ENCODE measurements around the gene DENND4A. TPM values are rescaled to one million over a fixed set of nuclear protein-coding genes. Genes with fewer than 3 reads are reported as not detected.

The DENND4A gene
- total and polyA plus RNA-seq, 9 of the 15 experiments (the other 6 are each of a cell fraction or from before 2014, with no cell fraction given) = 6.8 to 32.3 (median 19.9) TPM

DNA sequence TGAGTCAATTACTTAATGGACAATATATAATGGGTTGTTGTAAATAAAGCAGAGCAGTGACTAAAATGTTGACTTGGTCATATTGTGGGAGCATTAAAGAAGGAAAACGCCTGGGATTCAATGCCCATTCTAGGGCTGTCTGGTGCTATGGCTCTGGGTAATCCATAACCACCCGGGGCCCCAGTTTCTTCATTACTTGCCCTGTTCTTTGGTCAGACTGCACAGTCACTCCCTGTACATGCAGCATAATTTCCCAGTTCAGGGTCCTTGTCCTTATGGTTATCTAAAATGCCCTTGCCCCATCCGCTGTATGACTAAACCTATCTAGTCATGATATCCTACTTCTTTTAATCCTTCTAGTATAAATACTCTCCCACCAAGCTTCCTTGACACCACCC is 27.5 kb upstream of the DENND4A start (continued):
- TF ChIP-seq, protein P1, sequence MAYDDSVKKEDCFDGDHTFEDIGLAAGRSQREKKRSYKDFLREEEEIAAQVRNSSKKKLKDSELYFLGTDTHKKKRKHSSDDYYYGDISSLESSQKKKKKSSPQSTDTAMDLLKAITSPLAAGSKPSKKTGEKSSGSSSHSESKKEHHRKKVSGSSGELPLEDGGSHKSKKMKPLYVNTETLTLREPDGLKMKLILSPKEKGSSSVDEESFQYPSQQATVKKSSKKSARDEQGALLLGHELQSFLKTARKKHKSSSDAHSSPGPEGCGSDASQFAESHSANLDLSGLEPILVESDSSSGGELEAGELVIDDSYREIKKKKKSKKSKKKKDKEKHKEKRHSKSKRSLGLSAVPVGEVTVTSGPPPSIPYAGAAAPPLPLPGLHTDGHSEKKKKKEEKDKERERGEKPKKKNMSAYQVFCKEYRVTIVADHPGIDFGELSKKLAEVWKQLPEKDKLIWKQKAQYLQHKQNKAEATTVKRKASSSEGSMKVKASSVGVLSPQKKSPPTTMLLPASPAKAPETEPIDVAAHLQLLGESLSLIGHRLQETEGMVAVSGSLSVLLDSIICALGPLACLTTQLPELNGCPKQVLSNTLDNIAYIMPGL (CRISPR knock-in tag; IDR thresholded peaks at IDR 0.05) = no peak
- peak; percentile 93 for TF ChIP-seq SMARCE1 (IDR thresholded peaks at IDR 0.05)
- TF ChIP-seq PRMT5 (CRISPR knock-in tag; IDR thresholded peaks at IDR 0.05) = no peak
- TF ChIP-seq, protein P2, sequence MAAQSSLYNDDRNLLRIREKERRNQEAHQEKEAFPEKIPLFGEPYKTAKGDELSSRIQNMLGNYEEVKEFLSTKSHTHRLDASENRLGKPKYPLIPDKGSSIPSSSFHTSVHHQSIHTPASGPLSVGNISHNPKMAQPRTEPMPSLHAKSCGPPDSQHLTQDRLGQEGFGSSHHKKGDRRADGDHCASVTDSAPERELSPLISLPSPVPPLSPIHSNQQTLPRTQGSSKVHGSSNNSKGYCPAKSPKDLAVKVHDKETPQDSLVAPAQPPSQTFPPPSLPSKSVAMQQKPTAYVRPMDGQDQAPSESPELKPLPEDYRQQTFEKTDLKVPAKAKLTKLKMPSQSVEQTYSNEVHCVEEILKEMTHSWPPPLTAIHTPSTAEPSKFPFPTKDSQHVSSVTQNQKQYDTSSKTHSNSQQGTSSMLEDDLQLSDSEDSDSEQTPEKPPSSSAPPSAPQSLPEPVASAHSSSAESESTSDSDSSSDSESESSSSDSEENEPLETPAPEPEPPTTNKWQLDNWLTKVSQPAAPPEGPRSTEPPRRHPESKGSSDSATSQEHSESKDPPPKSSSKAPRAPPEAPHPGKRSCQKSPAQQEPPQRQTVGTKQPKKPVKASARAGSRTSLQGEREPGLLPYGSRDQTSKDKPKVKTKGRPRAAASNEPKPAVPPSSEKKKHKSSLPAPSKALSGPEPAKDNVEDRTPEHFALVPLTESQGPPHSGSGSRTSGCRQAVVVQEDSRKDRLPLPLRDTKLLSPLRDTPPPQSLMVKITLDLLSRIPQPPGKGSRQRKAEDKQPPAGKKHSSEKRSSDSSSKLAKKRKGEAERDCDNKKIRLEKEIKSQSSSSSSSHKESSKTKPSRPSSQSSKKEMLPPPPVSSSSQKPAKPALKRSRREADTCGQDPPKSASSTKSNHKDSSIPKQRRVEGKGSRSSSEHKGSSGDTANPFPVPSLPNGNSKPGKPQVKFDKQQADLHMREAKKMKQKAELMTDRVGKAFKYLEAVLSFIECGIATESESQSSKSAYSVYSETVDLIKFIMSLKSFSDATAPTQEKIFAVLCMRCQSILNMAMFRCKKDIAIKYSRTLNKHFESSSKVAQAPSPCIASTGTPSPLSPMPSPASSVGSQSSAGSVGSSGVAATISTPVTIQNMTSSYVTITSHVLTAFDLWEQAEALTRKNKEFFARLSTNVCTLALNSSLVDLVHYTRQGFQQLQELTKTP (IDR thresholded peaks at IDR 0.05; ENCODE audit: low read depth in 1 of 2, partially characterized antibody in 2 of 2) = no peak
- TF ChIP-seq, protein P3, sequence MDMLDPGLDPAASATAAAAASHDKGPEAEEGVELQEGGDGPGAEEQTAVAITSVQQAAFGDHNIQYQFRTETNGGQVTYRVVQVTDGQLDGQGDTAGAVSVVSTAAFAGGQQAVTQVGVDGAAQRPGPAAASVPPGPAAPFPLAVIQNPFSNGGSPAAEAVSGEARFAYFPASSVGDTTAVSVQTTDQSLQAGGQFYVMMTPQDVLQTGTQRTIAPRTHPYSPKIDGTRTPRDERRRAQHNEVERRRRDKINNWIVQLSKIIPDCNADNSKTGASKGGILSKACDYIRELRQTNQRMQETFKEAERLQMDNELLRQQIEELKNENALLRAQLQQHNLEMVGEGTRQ (CRISPR knock-in tag; IDR thresholded peaks at IDR 0.05) = no peak
- TF ChIP-seq, protein P4, sequence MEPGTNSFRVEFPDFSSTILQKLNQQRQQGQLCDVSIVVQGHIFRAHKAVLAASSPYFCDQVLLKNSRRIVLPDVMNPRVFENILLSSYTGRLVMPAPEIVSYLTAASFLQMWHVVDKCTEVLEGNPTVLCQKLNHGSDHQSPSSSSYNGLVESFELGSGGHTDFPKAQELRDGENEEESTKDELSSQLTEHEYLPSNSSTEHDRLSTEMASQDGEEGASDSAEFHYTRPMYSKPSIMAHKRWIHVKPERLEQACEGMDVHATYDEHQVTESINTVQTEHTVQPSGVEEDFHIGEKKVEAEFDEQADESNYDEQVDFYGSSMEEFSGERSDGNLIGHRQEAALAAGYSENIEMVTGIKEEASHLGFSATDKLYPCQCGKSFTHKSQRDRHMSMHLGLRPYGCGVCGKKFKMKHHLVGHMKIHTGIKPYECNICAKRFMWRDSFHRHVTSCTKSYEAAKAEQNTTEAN (CRISPR knock-in tag; IDR thresholded peaks at IDR 0.05) = no peak
- peak; percentile 76 for TF ChIP-seq MAFK (IDR thresholded peaks at IDR 0.05; ENCODE audit: low read length)
- no peak for TF ChIP-seq ERF (CRISPR knock-in tag; IDR thresholded peaks at IDR 0.05)
- TF ChIP-seq NFRKB (IDR thresholded peaks at IDR 0.05; ENCODE audit: low read depth) = peak; percentile 3; the same call in 1 of the 2 replicates
- no peak for TF ChIP-seq ZNF121 (CRISPR knock-in tag; conservative IDR thresholded peaks at IDR 0.05)
- peak; percentile 46; the same call in 1 of the 2 replicates for TF ChIP-seq ESRRA (IDR thresholded peaks at IDR 0.05; ENCODE audit: borderline replicate concordance, low read depth)
- TF ChIP-seq, protein P5, sequence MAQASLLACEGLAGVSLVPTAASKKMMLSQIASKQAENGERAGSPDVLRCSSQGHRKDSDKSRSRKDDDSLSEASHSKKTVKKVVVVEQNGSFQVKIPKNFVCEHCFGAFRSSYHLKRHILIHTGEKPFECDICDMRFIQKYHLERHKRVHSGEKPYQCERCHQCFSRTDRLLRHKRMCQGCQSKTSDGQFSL (CRISPR knock-in tag; IDR thresholded peaks at IDR 0.05) = peak; percentile 77; the same call in 1 of the 2 replicates
- TF ChIP-seq, protein P5 (tag; IDR thresholded peaks at IDR 0.05) = no peak
- peak; percentile 91 for TF ChIP-seq FOSL1 (tag; conservative IDR thresholded peaks at IDR 0.05)
- peak; percentile 48 for TF ChIP-seq NEUROD1 (IDR thresholded peaks at IDR 0.05; ENCODE audit: borderline replicate concordance, low read depth, low read length, partially characterized antibody)
- TF ChIP-seq, protein P6, sequence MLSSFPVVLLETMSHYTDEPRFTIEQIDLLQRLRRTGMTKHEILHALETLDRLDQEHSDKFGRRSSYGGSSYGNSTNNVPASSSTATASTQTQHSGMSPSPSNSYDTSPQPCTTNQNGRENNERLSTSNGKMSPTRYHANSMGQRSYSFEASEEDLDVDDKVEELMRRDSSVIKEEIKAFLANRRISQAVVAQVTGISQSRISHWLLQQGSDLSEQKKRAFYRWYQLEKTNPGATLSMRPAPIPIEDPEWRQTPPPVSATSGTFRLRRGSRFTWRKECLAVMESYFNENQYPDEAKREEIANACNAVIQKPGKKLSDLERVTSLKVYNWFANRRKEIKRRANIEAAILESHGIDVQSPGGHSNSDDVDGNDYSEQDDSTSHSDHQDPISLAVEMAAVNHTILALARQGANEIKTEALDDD (IDR thresholded peaks at IDR 0.05) = peak; percentile 99
- TF ChIP-seq ZBTB7A (IDR thresholded peaks at IDR 0.05; ENCODE audit: borderline replicate concordance, control insufficient read depth, low read depth, low read length) = peak; percentile 28; the same call in 1 of the 2 replicates
- peak; percentile 82; the same call in 1 of the 2 replicates for TF ChIP-seq MTA3 (IDR thresholded peaks at IDR 0.05; ENCODE audit: borderline replicate concordance)
- TF ChIP-seq ASH1L (IDR thresholded peaks at IDR 0.05; ENCODE audit: borderline replicate concordance, low read depth, partially characterized antibody) = no peak
